Measurements from ENCODE around the gene RPS24. TPM values are rescaled to one million over a fixed set of nuclear protein-coding genes. Genes with fewer than 3 reads are reported as not detected.

The RPS24 gene
- total and polyA plus RNA-seq, 2 of the 8 experiments (the other 6 are each of a cell fraction or from before 2014, with no cell fraction given) = 2,128 to 3,943 TPM

DNA sequence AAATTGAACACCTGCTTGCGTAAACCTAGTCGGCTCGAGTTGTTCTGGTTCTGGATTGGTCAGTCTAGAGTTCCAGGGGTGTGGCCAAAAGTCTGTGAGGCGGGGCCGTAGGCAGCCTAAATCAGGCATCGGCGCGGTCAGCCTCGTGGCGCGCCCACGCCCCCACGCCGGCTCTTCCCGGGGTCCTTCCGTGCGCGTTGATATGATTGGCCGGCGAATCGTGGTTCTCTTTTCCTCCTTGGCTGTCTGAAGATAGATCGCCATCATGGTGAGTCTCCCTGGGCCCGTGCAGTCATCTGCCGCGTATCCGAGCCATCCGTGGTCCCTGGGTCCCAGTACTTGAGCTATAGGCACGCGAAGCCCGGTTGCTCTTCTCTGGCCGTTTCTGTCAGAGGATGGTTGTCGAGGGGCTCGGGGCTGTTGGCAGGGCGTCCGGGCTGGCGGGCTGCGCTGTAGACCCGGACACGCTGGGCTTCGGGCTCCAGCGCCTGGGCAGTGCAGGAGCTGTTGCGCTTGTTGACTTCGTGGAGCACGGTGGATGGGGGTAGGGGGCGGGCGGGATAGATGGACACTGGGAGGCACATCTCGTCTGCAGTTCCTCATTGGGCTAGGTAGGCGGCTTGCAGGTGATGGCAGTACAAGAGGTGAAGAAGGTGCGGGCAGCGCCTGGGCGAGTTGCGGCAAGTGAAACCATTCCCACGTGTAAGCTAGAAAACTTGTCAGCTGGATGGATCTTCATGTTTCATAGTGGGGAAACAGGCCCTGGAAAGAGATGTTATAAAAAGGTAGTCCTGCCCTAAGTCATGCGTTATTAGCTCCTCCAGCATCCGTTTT, at the start of gene RPS24 (continued):
- TF ChIP-seq, protein P1, sequence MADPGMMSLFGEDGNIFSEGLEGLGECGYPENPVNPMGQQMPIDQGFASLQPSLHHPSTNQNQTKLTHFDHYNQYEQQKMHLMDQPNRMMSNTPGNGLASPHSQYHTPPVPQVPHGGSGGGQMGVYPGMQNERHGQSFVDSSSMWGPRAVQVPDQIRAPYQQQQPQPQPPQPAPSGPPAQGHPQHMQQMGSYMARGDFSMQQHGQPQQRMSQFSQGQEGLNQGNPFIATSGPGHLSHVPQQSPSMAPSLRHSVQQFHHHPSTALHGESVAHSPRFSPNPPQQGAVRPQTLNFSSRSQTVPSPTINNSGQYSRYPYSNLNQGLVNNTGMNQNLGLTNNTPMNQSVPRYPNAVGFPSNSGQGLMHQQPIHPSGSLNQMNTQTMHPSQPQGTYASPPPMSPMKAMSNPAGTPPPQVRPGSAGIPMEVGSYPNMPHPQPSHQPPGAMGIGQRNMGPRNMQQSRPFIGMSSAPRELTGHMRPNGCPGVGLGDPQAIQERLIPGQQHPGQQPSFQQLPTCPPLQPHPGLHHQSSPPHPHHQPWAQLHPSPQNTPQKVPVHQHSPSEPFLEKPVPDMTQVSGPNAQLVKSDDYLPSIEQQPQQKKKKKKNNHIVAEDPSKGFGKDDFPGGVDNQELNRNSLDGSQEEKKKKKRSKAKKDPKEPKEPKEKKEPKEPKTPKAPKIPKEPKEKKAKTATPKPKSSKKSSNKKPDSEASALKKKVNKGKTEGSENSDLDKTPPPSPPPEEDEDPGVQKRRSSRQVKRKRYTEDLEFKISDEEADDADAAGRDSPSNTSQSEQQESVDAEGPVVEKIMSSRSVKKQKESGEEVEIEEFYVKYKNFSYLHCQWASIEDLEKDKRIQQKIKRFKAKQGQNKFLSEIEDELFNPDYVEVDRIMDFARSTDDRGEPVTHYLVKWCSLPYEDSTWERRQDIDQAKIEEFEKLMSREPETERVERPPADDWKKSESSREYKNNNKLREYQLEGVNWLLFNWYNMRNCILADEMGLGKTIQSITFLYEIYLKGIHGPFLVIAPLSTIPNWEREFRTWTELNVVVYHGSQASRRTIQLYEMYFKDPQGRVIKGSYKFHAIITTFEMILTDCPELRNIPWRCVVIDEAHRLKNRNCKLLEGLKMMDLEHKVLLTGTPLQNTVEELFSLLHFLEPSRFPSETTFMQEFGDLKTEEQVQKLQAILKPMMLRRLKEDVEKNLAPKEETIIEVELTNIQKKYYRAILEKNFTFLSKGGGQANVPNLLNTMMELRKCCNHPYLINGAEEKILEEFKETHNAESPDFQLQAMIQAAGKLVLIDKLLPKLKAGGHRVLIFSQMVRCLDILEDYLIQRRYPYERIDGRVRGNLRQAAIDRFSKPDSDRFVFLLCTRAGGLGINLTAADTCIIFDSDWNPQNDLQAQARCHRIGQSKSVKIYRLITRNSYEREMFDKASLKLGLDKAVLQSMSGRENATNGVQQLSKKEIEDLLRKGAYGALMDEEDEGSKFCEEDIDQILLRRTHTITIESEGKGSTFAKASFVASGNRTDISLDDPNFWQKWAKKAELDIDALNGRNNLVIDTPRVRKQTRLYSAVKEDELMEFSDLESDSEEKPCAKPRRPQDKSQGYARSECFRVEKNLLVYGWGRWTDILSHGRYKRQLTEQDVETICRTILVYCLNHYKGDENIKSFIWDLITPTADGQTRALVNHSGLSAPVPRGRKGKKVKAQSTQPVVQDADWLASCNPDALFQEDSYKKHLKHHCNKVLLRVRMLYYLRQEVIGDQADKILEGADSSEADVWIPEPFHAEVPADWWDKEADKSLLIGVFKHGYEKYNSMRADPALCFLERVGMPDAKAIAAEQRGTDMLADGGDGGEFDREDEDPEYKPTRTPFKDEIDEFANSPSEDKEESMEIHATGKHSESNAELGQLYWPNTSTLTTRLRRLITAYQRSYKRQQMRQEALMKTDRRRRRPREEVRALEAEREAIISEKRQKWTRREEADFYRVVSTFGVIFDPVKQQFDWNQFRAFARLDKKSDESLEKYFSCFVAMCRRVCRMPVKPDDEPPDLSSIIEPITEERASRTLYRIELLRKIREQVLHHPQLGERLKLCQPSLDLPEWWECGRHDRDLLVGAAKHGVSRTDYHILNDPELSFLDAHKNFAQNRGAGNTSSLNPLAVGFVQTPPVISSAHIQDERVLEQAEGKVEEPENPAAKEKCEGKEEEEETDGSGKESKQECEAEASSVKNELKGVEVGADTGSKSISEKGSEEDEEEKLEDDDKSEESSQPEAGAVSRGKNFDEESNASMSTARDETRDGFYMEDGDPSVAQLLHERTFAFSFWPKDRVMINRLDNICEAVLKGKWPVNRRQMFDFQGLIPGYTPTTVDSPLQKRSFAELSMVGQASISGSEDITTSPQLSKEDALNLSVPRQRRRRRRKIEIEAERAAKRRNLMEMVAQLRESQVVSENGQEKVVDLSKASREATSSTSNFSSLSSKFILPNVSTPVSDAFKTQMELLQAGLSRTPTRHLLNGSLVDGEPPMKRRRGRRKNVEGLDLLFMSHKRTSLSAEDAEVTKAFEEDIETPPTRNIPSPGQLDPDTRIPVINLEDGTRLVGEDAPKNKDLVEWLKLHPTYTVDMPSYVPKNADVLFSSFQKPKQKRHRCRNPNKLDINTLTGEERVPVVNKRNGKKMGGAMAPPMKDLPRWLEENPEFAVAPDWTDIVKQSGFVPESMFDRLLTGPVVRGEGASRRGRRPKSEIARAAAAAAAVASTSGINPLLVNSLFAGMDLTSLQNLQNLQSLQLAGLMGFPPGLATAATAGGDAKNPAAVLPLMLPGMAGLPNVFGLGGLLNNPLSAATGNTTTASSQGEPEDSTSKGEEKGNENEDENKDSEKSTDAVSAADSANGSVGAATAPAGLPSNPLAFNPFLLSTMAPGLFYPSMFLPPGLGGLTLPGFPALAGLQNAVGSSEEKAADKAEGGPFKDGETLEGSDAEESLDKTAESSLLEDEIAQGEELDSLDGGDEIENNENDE (IDR thresholded peaks at IDR 0.05; ENCODE audit: insufficient replicate concordance, low read length) = no peak
- TF ChIP-seq TAF1 (IDR thresholded peaks at IDR 0.05; ENCODE audit: low read depth, low read length) (peak; percentile 99), CBX5 (IDR thresholded peaks at IDR 0.05; ENCODE audit: low read depth, low read length) (no peak), TEAD4 (IDR thresholded peaks at IDR 0.05; ENCODE audit: low read depth, low read length) (no peak), HDAC2 (IDR thresholded peaks at IDR 0.05; ENCODE audit: borderline replicate concordance in 1 of 2, low read depth in 2 of 2, low read length in 2 of 2) (peak; percentile 58 to 95; a peak in 1 of 4 replicates), EGR1 (IDR thresholded peaks at IDR 0.05; ENCODE audit: borderline replicate concordance, low read depth, low read length) (peak; percentile 89; the same call in 1 of the 2 replicates)
